ENCODE measurements around the gene OR10H1. TPM values are rescaled to one million over a fixed set of nuclear protein-coding genes. Genes with fewer than 3 reads are reported as not detected.
"Not testable (repeated sequence)": the region's sequence is repeated elsewhere in the genome, so short reads cannot be mapped to it uniquely, and the experiment has no call there.

The OR10H1 gene
- total and polyA plus RNA-seq, 3 donors from 2014 or later, result 0.20 to 0.39 (median 0.25) TPM

GRCh38 chr19:15831626-15832025 lies 16.2 kb upstream of the OR10H1 start:
- Histone ChIP-seq H3K27me3 (no peaks in the 10 kb centered on the region), H3K4me1 (peaks cover 6% of the 10 kb centered on the region), H3K4me3 (no peak overlapping the region), H3K36me3 (ENCODE audit: low read depth, missing control alignments) (no peaks in the 10 kb centered on the region), H3K9me3 (no peaks in the 10 kb centered on the region), H3K27ac (no peak overlapping the region)
- no peak for DNase-seq
- intact Hi-C loops (cut with DNase I; ENCODE audit: low total_unique reads), result no loop called here
- TF ChIP-seq POLR2A (IDR thresholded peaks at IDR 0.05), result no peak
- TF ChIP-seq CTCF (IDR thresholded peaks at IDR 0.05), result no peak
- WGBS, 2 donors, result 76 to 81% methylated on average over 5 of the region's 5 CpGs

GRCh38 chr19:15829786-15830185 lies 14.3 kb upstream of the OR10H1 start:
- DNase-seq, result no peak
- intact Hi-C loops (cut with DNase I; ENCODE audit: low total_unique reads), result no loop called here
- no peaks in the 10 kb centered on the region for H3K36me3 ChIP-seq (ENCODE audit: low read depth, missing control alignments)
- H3K4me1 ChIP-seq, result no peaks in the 10 kb centered on the region
- 85 to 91% methylated on average over 8 of the region's 8 CpGs for WGBS, 2 donors
- no peak overlapping the region for H3K27ac ChIP-seq
- TF ChIP-seq POLR2A (IDR thresholded peaks at IDR 0.05), result no peak
- no peak for TF ChIP-seq CTCF (IDR thresholded peaks at IDR 0.05)
- no peaks in the 10 kb centered on the region for H3K9me3 ChIP-seq
- H3K4me3 ChIP-seq, result no peak overlapping the region
- H3K27me3 ChIP-seq, result no peaks in the 10 kb centered on the region

GRCh38 chr19:15829306-15829698 lies 13.8 kb upstream of the OR10H1 start:
- Histone ChIP-seq H3K9me3 (no peaks in the 10 kb centered on the region), H3K27me3 (no peaks in the 10 kb centered on the region), H3K4me3 (no peak overlapping the region), H3K36me3 (ENCODE audit: low read depth, missing control alignments) (no peaks in the 10 kb centered on the region), H3K4me1 (no peaks in the 10 kb centered on the region), H3K27ac (no peak overlapping the region)
- WGBS, 2 donors, result 91 to 94% methylated on average over 10 of the region's 10 CpGs
- TF ChIP-seq CTCF (IDR thresholded peaks at IDR 0.05), result no peak
- no peak for TF ChIP-seq POLR2A (IDR thresholded peaks at IDR 0.05)
- intact Hi-C loops (cut with DNase I; ENCODE audit: low total_unique reads), result no loop called here
- DNase-seq, result no peak

GRCh38 chr19:15828611-15829305 lies 13.3 kb upstream of the OR10H1 start:
- DNase-seq; H3K4me1 ChIP-seq; H3K27ac ChIP-seq; H3K27me3 ChIP-seq; intact Hi-C loops (cut with DNase I; ENCODE audit: low total_unique reads); H3K36me3 ChIP-seq (ENCODE audit: low read depth, missing control alignments); H3K9me3 ChIP-seq; H3K4me3 ChIP-seq: not testable (repeated sequence)
- WGBS, 2 donors, result 69 to 74% methylated on average over 11 to 13 of the region's 13 CpGs

- H3K36me3 ChIP-seq (ENCODE audit: low read depth, missing control alignments), result no peaks in the 10 kb centered on the region
Measured at GRCh38 chr19:15828121-15828610, 12.7 kb upstream of the OR10H1 start.

More at GRCh38 chr19:15828121-15828610, 12.7 kb upstream of the OR10H1 start:
- no peak overlapping the region for H3K4me3 ChIP-seq
- H3K4me1 ChIP-seq, result no peaks in the 10 kb centered on the region
- TF ChIP-seq CTCF (IDR thresholded peaks at IDR 0.05) (no peak), POLR2A (IDR thresholded peaks at IDR 0.05) (no peak)
- H3K27me3 ChIP-seq, result no peaks in the 10 kb centered on the region
- DNase-seq, result no peak
- 67 to 78% methylated on average over 6 to 7 of the region's 7 CpGs for WGBS, 2 donors
- no peaks in the 10 kb centered on the region for H3K9me3 ChIP-seq
- intact Hi-C loops (cut with DNase I; ENCODE audit: low total_unique reads), result no loop called here
- H3K27ac ChIP-seq, result no peak overlapping the region
